ENCODE results near the gene GLIS1. TPM values are rescaled to one million over a fixed set of nuclear protein-coding genes. Genes with fewer than 3 reads are reported as not detected.

The GLIS1 gene
- total RNA-seq, 1 donor = 2.9 TPM

- H3K27me3 ChIP-seq (ENCODE audit: insufficient read depth, low read length) = peaks cover 3% of the 10 kb centered on the region
- no peak overlapping the region for H3K27ac ChIP-seq (ENCODE audit: low read depth, low read length)
- TF ChIP-seq CTCF (IDR thresholded peaks at IDR 0.05; ENCODE audit: extremely low read depth, low read depth, low read length) = no peak
- H3K79me2 ChIP-seq (ENCODE audit: insufficient read depth, low read length) = no peaks in the 10 kb centered on the region
- DNase-seq (ENCODE audit: insufficient read length, low spot score, missing footprints) = peak; percentile 63
- H2AFZ ChIP-seq (ENCODE audit: low read length) = no peak overlapping the region
- no peaks in the 10 kb centered on the region for H3K9me3 ChIP-seq (ENCODE audit: low read depth, low read length)
- H3K4me1 ChIP-seq (ENCODE audit: insufficient read depth, low read length) = no peaks in the 10 kb centered on the region
- no peaks in the 10 kb centered on the region for H3K36me3 ChIP-seq (ENCODE audit: insufficient read depth, low read length)
- no peak overlapping the region for H3K4me2 ChIP-seq (ENCODE audit: insufficient read depth, low read length)
- no peaks in the 10 kb centered on the region for H4K20me1 ChIP-seq (ENCODE audit: insufficient read depth, low read length)
- H3K4me3 ChIP-seq (ENCODE audit: insufficient read depth, low read length) = no peak overlapping the region
Observed at GRCh38 chr1:53463961-53464899, 274.7 kb downstream of the GLIS1 start.

DNA sequence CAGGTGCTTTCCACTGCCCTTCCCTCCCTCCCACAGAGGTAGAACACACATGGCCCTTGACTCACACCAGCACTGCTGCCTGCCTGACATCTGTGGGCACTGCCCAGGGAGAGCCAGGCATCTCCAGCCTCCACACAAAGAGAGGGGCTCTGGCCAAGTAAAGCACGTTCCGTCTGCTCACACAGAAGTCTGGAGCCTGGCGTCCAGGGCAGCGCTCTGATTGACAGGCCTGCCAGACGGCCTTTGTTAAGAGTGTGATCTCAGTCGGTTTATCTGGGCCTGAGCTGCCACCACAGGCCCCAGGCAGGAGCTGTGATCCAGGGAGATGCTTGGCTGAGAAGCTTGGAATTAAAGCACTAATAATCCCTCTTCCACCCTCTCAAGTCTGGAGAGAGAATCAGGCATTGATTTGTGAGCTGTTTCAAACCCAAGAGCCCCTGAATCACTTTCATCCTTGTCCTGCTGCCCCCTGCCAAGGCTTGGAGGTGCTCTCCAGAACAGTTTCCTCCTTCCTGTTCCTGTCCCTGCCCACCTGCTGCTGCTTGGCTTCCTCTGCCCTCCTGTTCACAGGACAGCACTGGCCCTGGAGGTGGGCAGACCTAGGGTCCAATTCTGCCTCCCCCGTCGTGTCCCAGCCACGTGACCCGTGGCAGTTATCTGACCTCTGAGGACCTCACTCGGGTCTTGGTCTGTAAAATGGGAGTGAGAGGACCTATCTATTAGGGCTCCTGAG, 276.0 kb downstream of the GLIS1 start:
- peak; percentile 86 for DNase-seq (ENCODE audit: insufficient read length, low spot score, missing footprints)
- H3K36me3 ChIP-seq (ENCODE audit: insufficient read depth, low read length) = no peaks in the 10 kb centered on the region
- H2AFZ ChIP-seq (ENCODE audit: low read length) = no peak overlapping the region
- no peaks in the 10 kb centered on the region for H3K79me2 ChIP-seq (ENCODE audit: insufficient read depth, low read length)
- no peaks in the 10 kb centered on the region for H3K4me1 ChIP-seq (ENCODE audit: insufficient read depth, low read length)
- no peak overlapping the region for H3K4me3 ChIP-seq (ENCODE audit: insufficient read depth, low read length)
- H3K27me3 ChIP-seq (ENCODE audit: insufficient read depth, low read length) = peaks cover 3% of the 10 kb centered on the region
- TF ChIP-seq CTCF (IDR thresholded peaks at IDR 0.05; ENCODE audit: extremely low read depth, low read depth, low read length) = no peak
- no peaks in the 10 kb centered on the region for H4K20me1 ChIP-seq (ENCODE audit: insufficient read depth, low read length)
- H3K27ac ChIP-seq (ENCODE audit: low read depth, low read length) = no peak overlapping the region
- no peak overlapping the region for H3K4me2 ChIP-seq (ENCODE audit: insufficient read depth, low read length)
- H3K9me3 ChIP-seq (ENCODE audit: low read depth, low read length) = no peaks in the 10 kb centered on the region

GRCh38 chr1:53462193-53462592, 276.8 kb downstream of the GLIS1 start:
- Histone ChIP-seq H3K36me3 (ENCODE audit: insufficient read depth, low read length) (no peaks in the 10 kb centered on the region), H3K9me3 (ENCODE audit: low read depth, low read length) (no peaks in the 10 kb centered on the region), H3K79me2 (ENCODE audit: insufficient read depth, low read length) (no peaks in the 10 kb centered on the region), H3K4me1 (ENCODE audit: insufficient read depth, low read length) (no peaks in the 10 kb centered on the region), H3K27ac (ENCODE audit: low read depth, low read length) (no peak overlapping the region), H4K20me1 (ENCODE audit: insufficient read depth, low read length) (no peaks in the 10 kb centered on the region), H3K4me2 (ENCODE audit: insufficient read depth, low read length) (no peak overlapping the region), H3K4me3 (ENCODE audit: insufficient read depth, low read length) (no peak overlapping the region), H2AFZ (ENCODE audit: low read length) (no peak overlapping the region), H3K27me3 (ENCODE audit: insufficient read depth, low read length) (peaks cover 9% of the 10 kb centered on the region)
- no peak for TF ChIP-seq CTCF (IDR thresholded peaks at IDR 0.05; ENCODE audit: extremely low read depth, low read depth, low read length)
- no peak for DNase-seq (ENCODE audit: insufficient read length, low spot score, missing footprints)

Measured in osteoblast (primary cell).